Measurements from ENCODE around the gene TRAPPC10.

TRAPPC10 gene

DNA sequence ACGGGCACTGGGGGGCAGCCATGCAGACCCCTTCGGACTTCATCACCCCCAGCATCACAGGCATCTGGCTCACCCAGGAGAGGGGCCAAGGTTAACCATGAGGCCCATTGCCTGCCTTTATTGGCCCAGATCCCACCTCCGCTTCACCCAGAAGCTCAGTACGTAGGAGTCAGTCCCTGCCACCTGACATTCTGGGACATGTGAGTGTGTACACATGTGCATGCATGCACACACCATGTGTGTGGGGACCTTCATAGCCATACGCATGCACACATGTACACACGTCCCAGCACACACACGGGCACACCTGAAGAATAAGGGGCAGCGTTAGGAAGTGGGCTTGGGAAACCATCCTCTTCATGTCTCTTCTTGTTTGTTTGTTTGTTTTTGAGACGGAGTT lies 24.1 kb upstream of the TRAPPC10 start:
- Histone ChIP-seq H3K27me3 (ENCODE audit: low read depth) (no peaks in the 10 kb centered on the region), H3K4me1 (no peaks in the 10 kb centered on the region), H3K4me3 (no peak overlapping the region), H3K36me3 (replicated peaks) (no peaks in the 10 kb centered on the region), H3K9me3 (no peaks in the 10 kb centered on the region)
- in situ Hi-C loops (cut with MboI; ENCODE audit: low sequenced_read_pairs): no loop called here
- DNase-seq (ENCODE audit: low spot score in 2 of 2): no peak

- Histone ChIP-seq H3K27me3 (ENCODE audit: low read depth) (no peaks in the 10 kb centered on the region), H3K9me3 (no peaks in the 10 kb centered on the region), H3K4me1 (no peaks in the 10 kb centered on the region), H3K36me3 (replicated peaks) (no peaks in the 10 kb centered on the region), H3K4me3 (no peak overlapping the region)
- in situ Hi-C loops (cut with MboI; ENCODE audit: low sequenced_read_pairs): no loop called here
- DNase-seq (ENCODE audit: low spot score in 2 of 2): no peak
Observed at GRCh38 chr21:43988506-43989230, 23.4 kb upstream of the TRAPPC10 start.

- Histone ChIP-seq H3K4me1 (no peaks in the 10 kb centered on the region), H3K9me3 (no peaks in the 10 kb centered on the region), H3K36me3 (replicated peaks) (no peaks in the 10 kb centered on the region), H3K4me3 (no peak overlapping the region), H3K27me3 (ENCODE audit: low read depth) (no peaks in the 10 kb centered on the region)
- no peak for DNase-seq (ENCODE audit: low spot score in 2 of 2)
- in situ Hi-C loops (cut with MboI; ENCODE audit: low sequenced_read_pairs): no loop called here
Observed at GRCh38 chr21:43989401-43989800, 22.7 kb upstream of the TRAPPC10 start.

DNA sequence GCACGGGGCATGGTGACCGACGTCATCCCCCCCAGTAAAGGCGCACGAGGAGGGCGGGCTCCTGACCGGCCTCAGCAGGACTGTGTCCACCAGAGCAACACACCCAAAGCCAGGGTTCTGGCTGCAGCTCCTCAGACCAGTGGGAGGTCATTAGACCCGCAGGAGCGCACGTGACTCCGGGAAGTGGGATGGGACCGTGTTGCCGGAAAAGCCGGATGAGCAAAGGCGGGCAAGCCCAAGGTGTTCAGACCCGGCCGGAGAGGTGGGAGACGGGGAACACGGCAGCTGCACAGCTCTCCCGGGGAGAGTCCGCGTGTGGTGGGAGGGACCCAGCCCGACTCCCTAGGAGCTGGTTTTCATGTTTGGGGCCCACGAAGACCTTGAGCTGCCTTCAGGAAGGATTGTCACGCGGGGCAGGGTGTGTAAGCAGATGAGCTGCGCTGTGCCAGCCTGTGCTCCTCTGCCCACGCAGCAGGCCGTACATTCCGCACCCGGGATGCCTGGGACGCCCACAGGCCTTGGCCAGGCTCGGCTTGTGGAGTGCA lies 20.6 kb upstream of the TRAPPC10 start:
- in situ Hi-C loops (cut with MboI; ENCODE audit: low sequenced_read_pairs): no loop called here
- Histone ChIP-seq H3K4me1 (no peaks in the 10 kb centered on the region), H3K4me3 (no peak overlapping the region), H3K9me3 (no peaks in the 10 kb centered on the region), H3K36me3 (replicated peaks) (no peaks in the 10 kb centered on the region), H3K27me3 (ENCODE audit: low read depth) (no peaks in the 10 kb centered on the region)
- DNase-seq (ENCODE audit: low spot score in 2 of 2): no peak

- Histone ChIP-seq H3K4me1 (no peaks in the 10 kb centered on the region; the same call in 1 of the 2 replicates), H3K36me3 (replicated peaks) (no peaks in the 10 kb centered on the region), H3K9me3 (no peaks in the 10 kb centered on the region), H3K4me3 (no peak overlapping the region), H3K27me3 (ENCODE audit: low read depth) (peaks cover 5% of the 10 kb centered on the region)
- in situ Hi-C loops (cut with MboI; ENCODE audit: low sequenced_read_pairs): no loop called here
- no peak for DNase-seq (ENCODE audit: low spot score in 2 of 2)
Observed at GRCh38 chr21:43992121-43992520, 20.0 kb upstream of the TRAPPC10 start.

DNA sequence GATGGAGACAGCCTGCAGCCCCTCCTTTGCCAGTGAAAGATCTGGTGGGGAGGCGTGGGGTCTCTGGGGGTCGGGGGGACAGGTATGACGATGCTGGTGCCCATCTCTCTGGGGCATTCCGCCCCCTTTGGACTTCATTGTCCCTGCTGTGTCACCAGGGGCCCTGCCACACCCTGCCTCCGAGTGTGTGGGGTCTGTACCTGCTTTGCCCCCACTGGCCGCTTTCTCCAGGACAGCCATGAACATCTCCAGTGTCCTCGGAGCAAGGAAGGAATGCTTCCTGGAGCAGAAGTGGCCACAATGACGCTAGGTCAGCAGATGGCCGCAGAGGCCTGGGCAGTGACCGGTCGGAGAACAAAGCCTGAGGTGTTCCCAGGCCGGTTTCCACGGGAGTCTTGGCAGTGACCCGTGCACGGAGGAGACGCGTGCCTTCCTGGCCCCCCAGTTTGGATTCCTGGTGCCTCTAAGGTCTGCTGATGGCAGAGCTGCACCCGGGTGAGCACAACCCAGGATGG lies 18.6 kb upstream of the TRAPPC10 start:
- Histone ChIP-seq H3K4me3 (no peak overlapping the region), H3K27me3 (ENCODE audit: low read depth) (peaks cover 7% of the 10 kb centered on the region), H3K36me3 (replicated peaks) (no peaks in the 10 kb centered on the region), H3K9me3 (no peaks in the 10 kb centered on the region), H3K4me1 (no peaks in the 10 kb centered on the region; the same call in 1 of the 2 replicates)
- DNase-seq (ENCODE audit: low spot score in 2 of 2): no peak
- in situ Hi-C loops (cut with MboI; ENCODE audit: low sequenced_read_pairs): no loop called here

- peaks cover 7% of the 10 kb centered on the region for H3K27me3 ChIP-seq (ENCODE audit: low read depth)
- in situ Hi-C loops (cut with MboI; ENCODE audit: low sequenced_read_pairs): no loop called here
- no peaks in the 10 kb centered on the region for H3K9me3 ChIP-seq
- no peak for DNase-seq (ENCODE audit: low spot score in 2 of 2)
- H3K36me3 ChIP-seq (replicated peaks): no peaks in the 10 kb centered on the region
- no peak overlapping the region for H3K4me3 ChIP-seq
- H3K4me1 ChIP-seq: no peaks in the 10 kb centered on the region; the same call in 1 of the 2 replicates
Observed at GRCh38 chr21:43994085-43994484, 18.0 kb upstream of the TRAPPC10 start.

DNA sequence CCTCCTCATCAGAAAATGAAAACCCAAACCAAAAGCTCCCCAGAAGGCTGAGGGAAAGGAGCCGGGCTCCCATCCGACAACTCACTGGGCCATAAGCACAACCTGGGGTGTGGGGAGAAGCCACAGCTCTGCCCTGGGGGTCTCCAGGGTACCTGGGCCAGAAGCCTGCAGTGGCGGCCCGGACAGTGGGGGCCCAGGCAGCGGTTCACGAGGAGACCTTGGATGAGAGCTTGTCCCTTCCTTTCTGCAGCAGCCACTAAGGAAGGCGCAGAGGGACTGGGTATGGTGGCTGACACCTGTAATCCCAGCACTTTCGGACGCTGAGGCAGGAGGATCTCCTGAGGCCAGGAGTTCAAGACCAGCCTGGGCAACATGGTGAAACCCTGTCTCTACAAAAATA lies 17.5 kb upstream of the TRAPPC10 start:
- Histone ChIP-seq H3K27me3 (ENCODE audit: low read depth) (peaks cover 7% of the 10 kb centered on the region), H3K4me3 (no peak overlapping the region), H3K9me3 (no peaks in the 10 kb centered on the region), H3K36me3 (replicated peaks) (no peaks in the 10 kb centered on the region), H3K4me1 (no peaks in the 10 kb centered on the region; the same call in 1 of the 2 replicates)
- no peak for DNase-seq (ENCODE audit: low spot score in 2 of 2)
- in situ Hi-C loops (cut with MboI; ENCODE audit: low sequenced_read_pairs): no loop called here

GRCh38 chr21:43995521-43996105 lies 16.5 kb upstream of the TRAPPC10 start:
- Histone ChIP-seq H3K36me3 (replicated peaks) (no peaks in the 10 kb centered on the region), H3K4me1 (no peaks in the 10 kb centered on the region; the same call in 1 of the 2 replicates), H3K9me3 (no peaks in the 10 kb centered on the region), H3K4me3 (no peak overlapping the region), H3K27me3 (ENCODE audit: low read depth) (peaks cover 7% of the 10 kb centered on the region)
- in situ Hi-C loops (cut with MboI; ENCODE audit: low sequenced_read_pairs): no loop called here
- DNase-seq (ENCODE audit: low spot score in 2 of 2): no peak

- H3K27me3 ChIP-seq (ENCODE audit: low read depth): peaks cover 7% of the 10 kb centered on the region
- in situ Hi-C loops (cut with MboI; ENCODE audit: low sequenced_read_pairs): no loop called here
- no peaks in the 10 kb centered on the region for H3K36me3 ChIP-seq (replicated peaks)
- H3K4me1 ChIP-seq: no peaks in the 10 kb centered on the region; the same call in 1 of the 2 replicates
- DNase-seq (ENCODE audit: low spot score in 2 of 2): no peak
- H3K9me3 ChIP-seq: no peaks in the 10 kb centered on the region
- H3K4me3 ChIP-seq: no peak overlapping the region
Observed at GRCh38 chr21:43997766-43998742, 14.1 kb upstream of the TRAPPC10 start.

- Histone ChIP-seq H3K4me1 (no peaks in the 10 kb centered on the region; the same call in 1 of the 2 replicates), H3K4me3 (no peak overlapping the region), H3K9me3 (no peaks in the 10 kb centered on the region), H3K27me3 (ENCODE audit: low read depth) (peaks cover 7% of the 10 kb centered on the region), H3K36me3 (replicated peaks) (no peaks in the 10 kb centered on the region)
- no peak for DNase-seq (ENCODE audit: low spot score in 2 of 2)
- in situ Hi-C loops (cut with MboI; ENCODE audit: low sequenced_read_pairs): no loop called here
Observed at GRCh38 chr21:44000360-44000759, 11.7 kb upstream of the TRAPPC10 start.

DNA sequence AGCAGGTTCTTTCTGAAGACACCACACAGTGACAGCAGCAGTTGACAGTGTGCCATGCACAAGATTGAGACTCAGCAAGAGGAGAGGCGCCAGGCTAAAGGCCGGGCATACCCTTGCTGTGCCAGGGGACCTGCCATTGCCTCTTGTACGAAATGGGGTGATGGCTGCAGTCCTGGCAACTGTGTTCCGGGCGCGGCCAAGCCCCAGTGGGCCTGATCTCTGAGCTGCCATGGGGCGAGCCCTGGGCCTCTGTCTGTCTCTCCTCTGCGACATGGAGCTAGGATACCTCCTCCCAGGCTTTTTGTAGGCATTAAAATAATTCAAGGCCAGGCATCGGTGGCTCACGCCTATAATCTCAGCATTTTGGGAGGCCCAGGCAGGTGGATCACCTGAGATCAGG lies 9.6 kb upstream of the TRAPPC10 start:
- H3K27me3 ChIP-seq (ENCODE audit: low read depth): no peaks in the 10 kb centered on the region
- DNase-seq (ENCODE audit: low spot score in 2 of 2): no peak
- no peaks in the 10 kb centered on the region for H3K9me3 ChIP-seq
- no peak overlapping the region for H3K4me3 ChIP-seq
- no peaks in the 10 kb centered on the region for H3K4me1 ChIP-seq
- H3K36me3 ChIP-seq (replicated peaks): no peaks in the 10 kb centered on the region
- in situ Hi-C loops (cut with MboI; ENCODE audit: low sequenced_read_pairs): no loop called here

- Histone ChIP-seq H3K27me3 (ENCODE audit: low read depth) (no peaks in the 10 kb centered on the region), H3K36me3 (replicated peaks) (no peaks in the 10 kb centered on the region), H3K4me1 (no peaks in the 10 kb centered on the region), H3K9me3 (no peaks in the 10 kb centered on the region), H3K4me3 (no peak overlapping the region)
- in situ Hi-C loops (cut with MboI; ENCODE audit: low sequenced_read_pairs): no loop called here
- DNase-seq (ENCODE audit: low spot score in 2 of 2): no peak
Observed at GRCh38 chr21:44003307-44003966, 8.7 kb upstream of the TRAPPC10 start.

Data from HAP-1 (cell line).